HTERT RPE-1 (cell line): ENCODE results near the gene OTOGL.
"Not testable (repeated sequence)": the region's sequence is repeated elsewhere in the genome, so short reads cannot be mapped to it uniquely, and the experiment has no call there.

ENCODE experiments used
- in situ Hi-C: fragments of 300-500 bp; cut with MboI; formaldehyde crosslinking; loops from 4 replicates; pipeline ENCODE4 v1.14.3; 2020; ENCODE audit warnings: low sequenced_read_pairs

OTOGL gene

GRCh38 chr12:80118565-80119324 lies 19.4 kb downstream of the OTOGL start:
- in situ Hi-C loops = no loop called here

- in situ Hi-C loops = no loop called here
Observed at GRCh38 chr12:80120994-80121393, 21.7 kb downstream of the OTOGL start.

- in situ Hi-C loops = no loop called here
Observed at GRCh38 chr12:80121661-80122060, 22.3 kb downstream of the OTOGL start.

- in situ Hi-C loops = no loop called here
Observed at GRCh38 chr12:80129895-80130530, 30.7 kb downstream of the OTOGL start.

- in situ Hi-C loops = no loop called here
Observed at GRCh38 chr12:80135624-80136023, 36.3 kb downstream of the OTOGL start.

- in situ Hi-C loops = no loop called here
Observed at GRCh38 chr12:80140005-80140404, 40.7 kb downstream of the OTOGL start.

GRCh38 chr12:80142640-80143039 lies 43.3 kb downstream of the OTOGL start:
- in situ Hi-C loops = no loop called here

GRCh38 chr12:80143537-80143936 lies 44.2 kb downstream of the OTOGL start:
- in situ Hi-C loops = no loop called here

- in situ Hi-C loops = not testable (repeated sequence)
Observed at GRCh38 chr12:80149547-80150313, 50.4 kb downstream of the OTOGL start.

GRCh38 chr12:80151131-80151530 lies 51.8 kb downstream of the OTOGL start:
- in situ Hi-C loops = no loop called here

- in situ Hi-C loops = no loop called here
Observed at GRCh38 chr12:80154261-80154660, 54.9 kb downstream of the OTOGL start.

- in situ Hi-C loops = no loop called here
Observed at GRCh38 chr12:80156306-80156705, 57.0 kb downstream of the OTOGL start.

- in situ Hi-C loops = no loop called here
Observed at GRCh38 chr12:80157645-80158044, 58.3 kb downstream of the OTOGL start.

- in situ Hi-C loops = no loop called here
Observed at GRCh38 chr12:80161612-80162011, 62.3 kb downstream of the OTOGL start.

- in situ Hi-C loops = no loop called here
Observed at GRCh38 chr12:80162177-80162576, 62.8 kb downstream of the OTOGL start.

- in situ Hi-C loops = no loop called here
Observed at GRCh38 chr12:80165746-80166145, 66.4 kb downstream of the OTOGL start.

GRCh38 chr12:80166751-80167150 lies 67.4 kb downstream of the OTOGL start:
- in situ Hi-C loops = no loop called here

- in situ Hi-C loops = no loop called here
Observed at GRCh38 chr12:80168936-80169335, 69.6 kb downstream of the OTOGL start.

- in situ Hi-C loops = no loop called here
Observed at GRCh38 chr12:80170915-80171314, 71.6 kb downstream of the OTOGL start.

- in situ Hi-C loops = no loop called here
Observed at GRCh38 chr12:80173083-80173864, 73.9 kb downstream of the OTOGL start.

- in situ Hi-C loops = no loop called here
Observed at GRCh38 chr12:80175307-80175930, 76.1 kb downstream of the OTOGL start.
